HL-60 (cell line): ENCODE measurements around the gene MORN5.

ENCODE experiments used
- DNase-seq, 2 experiments: peaks; one replicate each; pipeline ENCODE4 v3.0.0-alpha.2; 2010 to 2020; ENCODE audit warnings: low read depth in 1 of 2, low spot score in 1 of 2
- H3K27ac ChIP-seq: fragments of 250-450 bp; sonication (Bioruptor Pico); replicated peaks from 2 replicates; pipeline ENCODE4 v1.5.1; 2020; ENCODE audit warnings: mild to moderate bottlenecking, moderate library complexity
- H3K27me3 ChIP-seq: fragments of 250-450 bp; sonication (Bioruptor Pico); 2 replicates; pipeline ENCODE4 v1.5.1; 2021; ENCODE audit warnings: mild to moderate bottlenecking, moderate library complexity; ENCODE audit not compliant: insufficient read depth, poor library complexity, severe bottlenecking
- H3K4me3 ChIP-seq: replicated peaks from 2 replicates; pipeline ENCODE4 v1.5.1; 2011; ENCODE audit warnings: mild to moderate bottlenecking, control low read depth, low read length; ENCODE audit not compliant: insufficient read depth
- CTCF ChIP-seq: IDR thresholded peaks from one replicate; pipeline ENCODE4 v1.5.1; 2011; ENCODE audit warnings: low read length, control low read depth, inconsistent platforms; ENCODE audit not compliant: insufficient read depth
- GABPA ChIP-seq: IDR thresholded peaks from 2 replicates; pipeline ENCODE4 v1.6.1; 2012; ENCODE audit warnings: low read depth
- POLR2AphosphoS5 ChIP-seq: IDR thresholded peaks from 2 replicates; pipeline ENCODE4 v1.6.1; 2012; ENCODE audit warnings: low read depth
- SPI1 ChIP-seq: IDR thresholded peaks from 2 replicates; pipeline ENCODE4 v1.6.1; 2012; ENCODE audit warnings: low read depth, mild to moderate bottlenecking, borderline replicate concordance
- TF ChIP-seq, protein P1 (sequence below): IDR thresholded peaks from 2 replicates; pipeline ENCODE4 v1.6.1; 2012; ENCODE audit warnings: low read depth; ENCODE audit not compliant: insufficient replicate concordance

The MORN5 gene

GRCh38 chr9:122215663-122216062 is 56.0 kb downstream of the MORN5 start:
- TF ChIP-seq POLR2AphosphoS5 = no peak
- no peak for TF ChIP-seq SPI1
- TF ChIP-seq CTCF = no peak
- TF ChIP-seq, protein P1, sequence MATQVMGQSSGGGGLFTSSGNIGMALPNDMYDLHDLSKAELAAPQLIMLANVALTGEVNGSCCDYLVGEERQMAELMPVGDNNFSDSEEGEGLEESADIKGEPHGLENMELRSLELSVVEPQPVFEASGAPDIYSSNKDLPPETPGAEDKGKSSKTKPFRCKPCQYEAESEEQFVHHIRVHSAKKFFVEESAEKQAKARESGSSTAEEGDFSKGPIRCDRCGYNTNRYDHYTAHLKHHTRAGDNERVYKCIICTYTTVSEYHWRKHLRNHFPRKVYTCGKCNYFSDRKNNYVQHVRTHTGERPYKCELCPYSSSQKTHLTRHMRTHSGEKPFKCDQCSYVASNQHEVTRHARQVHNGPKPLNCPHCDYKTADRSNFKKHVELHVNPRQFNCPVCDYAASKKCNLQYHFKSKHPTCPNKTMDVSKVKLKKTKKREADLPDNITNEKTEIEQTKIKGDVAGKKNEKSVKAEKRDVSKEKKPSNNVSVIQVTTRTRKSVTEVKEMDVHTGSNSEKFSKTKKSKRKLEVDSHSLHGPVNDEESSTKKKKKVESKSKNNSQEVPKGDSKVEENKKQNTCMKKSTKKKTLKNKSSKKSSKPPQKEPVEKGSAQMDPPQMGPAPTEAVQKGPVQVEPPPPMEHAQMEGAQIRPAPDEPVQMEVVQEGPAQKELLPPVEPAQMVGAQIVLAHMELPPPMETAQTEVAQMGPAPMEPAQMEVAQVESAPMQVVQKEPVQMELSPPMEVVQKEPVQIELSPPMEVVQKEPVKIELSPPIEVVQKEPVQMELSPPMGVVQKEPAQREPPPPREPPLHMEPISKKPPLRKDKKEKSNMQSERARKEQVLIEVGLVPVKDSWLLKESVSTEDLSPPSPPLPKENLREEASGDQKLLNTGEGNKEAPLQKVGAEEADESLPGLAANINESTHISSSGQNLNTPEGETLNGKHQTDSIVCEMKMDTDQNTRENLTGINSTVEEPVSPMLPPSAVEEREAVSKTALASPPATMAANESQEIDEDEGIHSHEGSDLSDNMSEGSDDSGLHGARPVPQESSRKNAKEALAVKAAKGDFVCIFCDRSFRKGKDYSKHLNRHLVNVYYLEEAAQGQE = no peak
- no peak for TF ChIP-seq GABPA
- H3K4me3 ChIP-seq = no peak overlapping the region
- DNase-seq = no peak
- H3K27me3 ChIP-seq = peaks cover 68% of the 10 kb centered on the region
- no peak overlapping the region for H3K27ac ChIP-seq

DNA sequence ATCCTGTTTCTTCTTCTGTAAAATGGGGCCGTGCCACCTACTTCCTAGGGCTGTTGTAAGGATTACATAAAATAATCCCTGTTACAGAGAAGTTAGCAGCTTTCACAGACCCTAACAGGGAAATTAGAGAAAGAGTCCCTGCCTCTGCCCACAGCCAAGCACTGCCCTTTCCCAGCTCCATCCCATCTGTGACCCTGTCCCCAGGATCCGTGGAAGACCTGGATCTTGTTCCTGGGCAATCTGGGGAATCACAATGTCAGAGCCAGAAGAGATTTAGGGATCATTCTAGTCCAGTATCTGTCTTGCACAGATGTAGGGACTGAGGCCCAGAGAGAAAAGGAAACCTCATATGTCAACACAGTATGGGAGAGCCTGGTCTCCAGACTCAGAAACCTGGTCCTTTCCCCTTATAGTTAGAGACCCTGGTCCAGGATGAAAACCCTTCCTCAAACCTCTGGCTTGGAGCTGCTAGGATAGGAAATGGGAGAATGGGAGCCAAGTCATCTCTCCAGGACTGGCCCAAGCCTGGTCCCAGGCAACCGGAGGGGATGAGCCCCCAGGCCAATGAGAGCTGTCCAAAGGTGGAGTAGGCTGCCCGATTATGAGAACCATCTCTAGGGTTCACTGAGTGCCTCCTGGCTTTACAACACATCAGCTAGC is 56.6 kb downstream of the MORN5 start:
- Histone ChIP-seq H3K4me3 (no peak overlapping the region), H3K27ac (no peak overlapping the region), H3K27me3 (peaks cover 69% of the 10 kb centered on the region)
- TF ChIP-seq CTCF = no peak
- no peak for TF ChIP-seq POLR2AphosphoS5
- DNase-seq = no peak

DNA sequence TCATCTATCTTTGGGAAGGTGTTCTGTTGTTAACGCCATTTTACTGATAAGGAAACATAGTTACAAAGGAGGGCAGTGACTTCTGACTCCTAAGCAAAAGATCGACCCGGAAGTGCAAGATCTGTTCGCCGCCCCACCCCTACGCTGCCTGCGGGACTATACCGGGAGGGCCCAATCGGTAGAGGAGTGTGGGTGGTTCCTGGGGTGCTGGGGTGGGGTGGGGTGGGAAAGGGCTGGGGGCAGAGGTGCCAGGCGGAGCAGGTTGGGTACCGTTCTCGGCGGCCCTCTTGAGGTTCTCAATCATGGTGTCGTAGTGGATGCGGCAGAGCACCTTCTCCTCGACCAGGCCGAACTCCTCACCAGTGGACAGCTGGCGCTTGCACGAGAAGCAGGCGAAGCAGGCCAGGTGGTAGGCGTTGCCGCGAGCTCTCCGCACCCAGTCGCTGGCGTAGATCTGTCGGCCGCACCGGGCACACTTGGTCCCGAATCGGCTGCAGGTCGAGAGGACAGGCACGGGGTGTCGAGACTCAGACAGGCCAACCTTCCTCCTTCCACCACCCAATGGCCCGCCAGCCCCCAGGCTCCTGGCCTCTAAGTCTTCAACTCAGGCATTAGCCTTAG is 57.2 kb downstream of the MORN5 start:
- TF ChIP-seq POLR2AphosphoS5 = no peak
- no peak for TF ChIP-seq SPI1
- TF ChIP-seq, protein P1 = no peak
- no peak for TF ChIP-seq CTCF
- no peak for TF ChIP-seq GABPA
- no peak overlapping the region for H3K4me3 ChIP-seq
- DNase-seq = no peak
- H3K27ac ChIP-seq = no peak overlapping the region
- peaks cover 69% of the 10 kb centered on the region for H3K27me3 ChIP-seq

- H3K4me3 ChIP-seq = no peak overlapping the region
- no peak for TF ChIP-seq SPI1
- no peak for TF ChIP-seq POLR2AphosphoS5
- TF ChIP-seq, protein P1 = no peak
- no peak for TF ChIP-seq GABPA
- no peak for TF ChIP-seq CTCF
- H3K27ac ChIP-seq = no peak overlapping the region
- peaks cover 68% of the 10 kb centered on the region for H3K27me3 ChIP-seq
- no peak for DNase-seq
Measured at GRCh38 chr9:122217640-122218039, 57.9 kb downstream of the MORN5 start.
